HCT116 (cell line): ENCODE measurements around the gene SRPK2. TPM values are rescaled to one million over a fixed set of nuclear protein-coding genes. Genes with fewer than 3 reads are reported as not detected.
A peak's percentile ranks its signal among the peaks of the same experiment; 100 is the strongest.

ENCODE experiments used
- ATAC-seq: fragments of 200-7000 bp; cut with Tn5 transposase; 2 replicates; pipeline ENCODE4 v1.9.1; 2020; ENCODE audit warnings: mild to moderate bottlenecking, moderate library complexity
- BruUV-seq: library from RNA; stranded (reverse); fragments of 400-500 nt; replicated peaks from 2 replicates; lab custom pipeline; 2021; lab: Mats Ljungman, UMichigan
- CTCF ChIA-PET: fragments of 300-600 bp; sonication (Branson Sonifier 250); formaldehyde crosslinking; loops from one replicate; lab custom pipeline; 2021; ENCODE audit warnings: antibody characterized with exemption; lab: Charles Lee
- POLR2A ChIA-PET: fragments of 300-600, 350-600 bp; sonication (Branson Sonifier 250); formaldehyde crosslinking; loops from one replicate; lab custom pipeline; 2021; ENCODE audit warnings: antibody characterized with exemption; lab: Charles Lee
- RAD21 ChIA-PET, 2 experiments: fragments of 300-600 bp; sonication (Branson Sonifier 250); formaldehyde crosslinking; loops; one replicate each; lab custom pipeline; 2023; ENCODE audit warnings: low total read pairs in 2 of 2; ENCODE audit not compliant: uncharacterized antibody in 2 of 2, unreplicated experiment in 2 of 2, low non-redundant PET in 1 of 2; lab: Charles Lee
- DNase-seq: peaks from one replicate; pipeline ENCODE4 v3.0.0-alpha.2; 2010; ENCODE audit warnings: low read depth, low spot score
- H2AFZ ChIP-seq: fragments of 200-600 bp; shearing (Covaris generic), sonication (generic); 2 replicates; pipeline ENCODE4 v1.6.1; 2017; ENCODE audit warnings: low read depth, mixed run types, mixed read lengths, antibody characterized with exemption, low read length; ENCODE audit not compliant: poor library complexity, severe bottlenecking
- H3K27ac ChIP-seq: 2 replicates; pipeline ENCODE4 v1.5.1; 2012; ENCODE audit warnings: low read depth, low read length
- H3K27me3 ChIP-seq: fragments of 200-600 bp; sonication (generic); 2 replicates; pipeline ENCODE4 v1.6.1; 2016; ENCODE audit warnings: mixed run types, low read length, mixed read lengths; ENCODE audit not compliant: insufficient read depth
- H3K36me3 ChIP-seq, 2 experiments: fragments of 200-500 bp in 1 of 2; fragments of 200-600 bp in 1 of 2; sonication (Bioruptor generic) in 1 of 2; sonication (generic) in 1 of 2; 2 replicates each; pipeline versions ENCODE4 v1.5.1 to v1.6.1; 2014 to 2016; ENCODE audit warnings: low read length in 2 of 2, inconsistent platforms in 1 of 2, mixed read lengths in 1 of 2, mixed run types in 1 of 2; ENCODE audit not compliant: insufficient read depth in 2 of 2, control insufficient read depth in 1 of 2
- H3K4me1 ChIP-seq, 2 experiments: fragments of 200-600 bp in 1 of 2; sonication (generic) in 1 of 2; 2 replicates each; pipeline versions ENCODE4 v1.5.1 to v1.6.1; 2012 to 2017; ENCODE audit warnings: low read length in 2 of 2, inconsistent platforms in 1 of 2, mild to moderate bottlenecking in 1 of 2, mixed read lengths in 1 of 2, mixed run types in 1 of 2, moderate library complexity in 1 of 2; ENCODE audit not compliant: insufficient read depth in 2 of 2, control insufficient read depth in 1 of 2
- H3K4me2 ChIP-seq: fragments of 200-600 bp; sonication (generic); 2 replicates; pipeline ENCODE4 v1.6.1; 2017; ENCODE audit warnings: mixed run types, low read length, mixed read lengths
- H3K4me3 ChIP-seq, 2 experiments: fragments of 200-600 bp in 1 of 2; sonication (generic) in 1 of 2; replicated peaks in 1 of 2; 2 replicates each; pipeline ENCODE4 v1.5.1; 2011 to 2016; ENCODE audit warnings: low read length in 2 of 2, control low read depth in 1 of 2, low read depth in 1 of 2, mild to moderate bottlenecking in 1 of 2, mixed read lengths in 1 of 2, mixed run types in 1 of 2
- H3K79me2 ChIP-seq: fragments of 200-600 bp; sonication (generic); 2 replicates; pipeline ENCODE4 v1.6.1; 2017; ENCODE audit warnings: mild to moderate bottlenecking, mixed run types, low read length, moderate library complexity, mixed read lengths; ENCODE audit not compliant: insufficient read depth
- H3K9ac ChIP-seq: fragments of 200-600 bp; sonication (generic); 2 replicates; pipeline ENCODE4 v1.6.1; 2016; ENCODE audit warnings: low read length, mixed read lengths
- H3K9me2 ChIP-seq: fragments of 200-600 bp; sonication (generic), shearing (Covaris generic); 2 replicates; pipeline ENCODE4 v1.6.1; 2017; ENCODE audit warnings: mixed run types, mild to moderate bottlenecking, moderate library complexity; ENCODE audit not compliant: insufficient read depth
- H3K9me3 ChIP-seq, 2 experiments: fragments of 200-500 bp in 1 of 2; fragments of 200-600 bp in 1 of 2; sonication (Bioruptor generic) in 1 of 2; sonication (generic) in 1 of 2; 2 replicates each; pipeline ENCODE4 v1.6.1; 2014 to 2017; ENCODE audit warnings: low read length in 2 of 2, mixed read lengths in 2 of 2, inconsistent platforms in 1 of 2, low read depth in 1 of 2, mild to moderate bottlenecking in 1 of 2, mixed run types in 1 of 2, moderate library complexity in 1 of 2; ENCODE audit not compliant: control insufficient read depth in 1 of 2, insufficient read depth in 1 of 2
- H4K20me1 ChIP-seq: fragments of 200-600 bp; sonication (generic), shearing (Covaris generic); 2 replicates; pipeline ENCODE4 v1.6.1; 2017; ENCODE audit warnings: mixed run types, mild to moderate bottlenecking, moderate library complexity; ENCODE audit not compliant: insufficient read depth
- CEBPB ChIP-seq: IDR thresholded peaks from 2 replicates; pipeline ENCODE4 v1.6.1; 2012; ENCODE audit warnings: low read depth
- CTCF ChIP-seq, 3 experiments: fragments of 200-600 bp in 1 of 3; sonication (generic) in 1 of 3; IDR thresholded peaks in 2 of 3; conservative IDR thresholded peaks in 1 of 3; 2 replicates each; pipeline ENCODE4 v1.5.1; 2012 to 2017; ENCODE audit warnings: low read depth in 2 of 3, low read length in 2 of 3, antibody characterized with exemption in 1 of 3, borderline replicate concordance in 1 of 3, control low read depth in 1 of 3, mild to moderate bottlenecking in 1 of 3, mixed read lengths in 1 of 3, mixed run types in 1 of 3, moderate library complexity in 1 of 3; ENCODE audit not compliant: insufficient read depth in 1 of 3
- EGR1 ChIP-seq: IDR thresholded peaks from 2 replicates; pipeline ENCODE4 v1.6.1; 2012; ENCODE audit warnings: low read depth
- ELF1 ChIP-seq: IDR thresholded peaks from 2 replicates; pipeline ENCODE4 v1.6.1; 2012; ENCODE audit warnings: low read depth, borderline replicate concordance
- EZH2 ChIP-seq: fragments of 200-600 bp; sonication (generic); IDR thresholded peaks from 2 replicates; pipeline ENCODE4 v1.6.1; 2017; ENCODE audit warnings: antibody characterized with exemption, mixed run types
- EZH2phosphoT487 ChIP-seq: fragments of 200-600 bp; IDR thresholded peaks from 2 replicates; pipeline ENCODE4 v1.6.1; 2018; ENCODE audit warnings: antibody characterized with exemption, borderline replicate concordance
- FOSL1 ChIP-seq: IDR thresholded peaks from 2 replicates; pipeline ENCODE4 v1.6.1; 2012; ENCODE audit warnings: low read depth
- JUND ChIP-seq: IDR thresholded peaks from 2 replicates; pipeline ENCODE4 v1.6.1; 2012
- POLR2A ChIP-seq: IDR thresholded peaks from 2 replicates; pipeline ENCODE4 v1.7.0; 2011; ENCODE audit warnings: borderline replicate concordance; ENCODE audit not compliant: insufficient read depth, insufficient read length; ENCODE audit errors: extremely low read depth
- POLR2AphosphoS5 ChIP-seq: IDR thresholded peaks from 2 replicates; pipeline ENCODE4 v1.6.1; 2011; ENCODE audit warnings: mild to moderate bottlenecking, low read depth, low read length, moderate library complexity
- RAD21 ChIP-seq: IDR thresholded peaks from 2 replicates; pipeline ENCODE4 v1.6.1; 2012; ENCODE audit warnings: low read depth, mild to moderate bottlenecking
- REST ChIP-seq: IDR thresholded peaks from 2 replicates; pipeline ENCODE4 v1.6.1; 2012; ENCODE audit warnings: low read depth
- SP1 ChIP-seq: IDR thresholded peaks from 2 replicates; pipeline ENCODE4 v1.6.1; 2012; ENCODE audit warnings: low read depth
- SRF ChIP-seq: IDR thresholded peaks from 2 replicates; pipeline ENCODE4 v1.6.1; 2012; ENCODE audit warnings: low read depth
- TCF7L2 ChIP-seq: IDR thresholded peaks from 2 replicates; pipeline ENCODE4 v1.7.0; 2011; ENCODE audit warnings: borderline replicate concordance, inconsistent platforms; ENCODE audit not compliant: insufficient read depth, insufficient read length; ENCODE audit errors: extremely low read depth
- YY1 ChIP-seq: IDR thresholded peaks from 2 replicates; pipeline ENCODE4 v1.6.1; 2011; ENCODE audit warnings: low read length, low read depth, moderate library complexity, mild to moderate bottlenecking; ENCODE audit not compliant: insufficient replicate concordance; ENCODE audit errors: extremely low read depth
- ZFX ChIP-seq: fragments of 450-650 bp; IDR thresholded peaks from 2 replicates; pipeline ENCODE4 v1.6.1; 2017
- intact Hi-C: fragments of 100-400 bp; cut with micrococcal nuclease; formaldehyde crosslinking; loops from 2 replicates; pipeline ENCODE4 v1.10.0; 2022
- total RNA-seq: library from RNA; stranded (reverse); gene quantifications from one replicate; pipeline ENCODE4 v1.2.1, GENCODE V29; 2021; ENCODE audit not compliant: unreplicated experiment
- TF ChIP-seq, protein P1 (sequence below): IDR thresholded peaks from 2 replicates; pipeline ENCODE4 v1.6.1; 2011; ENCODE audit warnings: mild to moderate bottlenecking, low read length, moderate library complexity; ENCODE audit not compliant: insufficient replicate concordance; ENCODE audit errors: extremely low read depth
- TF ChIP-seq, protein P2 (sequence below): IDR thresholded peaks from 2 replicates; pipeline ENCODE4 v1.6.1; 2012

Gene SRPK2
- total RNA-seq, 1 experiment from 2014 or later, result 37.4 TPM

DNA sequence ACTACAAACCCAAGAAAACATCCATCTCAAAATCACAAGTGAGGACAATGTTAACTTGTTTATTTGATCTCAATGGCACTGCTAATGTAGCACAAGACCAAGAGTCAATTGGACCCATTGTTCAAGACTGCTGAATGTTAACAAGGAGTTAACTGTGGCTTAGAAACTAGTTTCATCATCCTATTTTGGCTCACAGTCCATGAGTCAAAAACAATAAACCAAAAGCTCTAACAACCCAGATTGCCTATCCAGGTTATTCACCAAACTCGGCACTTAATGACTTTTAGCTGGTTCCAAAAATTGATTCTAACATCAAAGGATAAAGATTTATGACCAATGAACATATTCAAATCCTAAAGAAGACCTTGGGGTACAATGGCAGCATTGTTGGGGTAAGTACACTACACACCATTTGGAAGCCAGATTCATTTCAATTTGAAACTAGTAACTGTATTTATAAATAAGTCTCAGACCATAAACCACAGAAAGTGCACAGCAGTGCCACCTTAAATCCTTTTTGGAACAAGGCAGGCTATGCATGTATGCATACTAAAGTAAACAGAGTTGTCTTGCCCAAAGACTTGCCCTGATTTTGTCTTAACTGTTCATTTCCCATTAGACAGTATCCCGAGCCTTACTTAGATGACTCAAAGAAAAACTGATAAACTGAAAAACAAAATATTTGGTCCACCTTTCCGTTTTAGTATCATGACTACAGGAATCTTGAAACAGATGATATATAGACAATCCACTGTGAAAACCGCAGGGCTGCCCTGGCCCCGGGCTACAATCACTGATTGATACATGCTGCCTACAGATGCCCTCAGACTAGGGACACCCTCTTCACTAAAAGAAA is 84.5 kb downstream of the SRPK2 start:
- RAD21 ChIA-PET, result no interaction called here
- no peaks in the 10 kb centered on the region for H3K36me3 ChIP-seq
- peak; percentile 73 for ATAC-seq
- peaks cover 5 to 12% of the 10 kb centered on the region in 2 experiments; a peak in 2 of 4 replicates for H3K4me1 ChIP-seq
- no peak overlapping the region for H2AFZ ChIP-seq
- CTCF ChIA-PET, result no interaction called here
- POLR2A ChIA-PET, result no interaction called here
- peaks cover 31% of the 10 kb centered on the region for H3K79me2 ChIP-seq
- H3K4me2 ChIP-seq, result no peak overlapping the region
- no peaks in the 10 kb centered on the region for H4K20me1 ChIP-seq
- intact Hi-C loops, result no loop called here
- no peaks in the 10 kb centered on the region for H3K27me3 ChIP-seq
- H3K9me3 ChIP-seq, result no peaks in the 10 kb centered on the region
- H3K4me3 ChIP-seq, result no peak overlapping the region
- H3K9ac ChIP-seq, result no peak overlapping the region
- no TSS peak for BruUV-seq
- peak; percentile 56 for DNase-seq
- no peaks in the 10 kb centered on the region for H3K9me2 ChIP-seq
- H3K27ac ChIP-seq, result peak overlapping the region; percentile 4; the same call in 1 of the 2 replicates
- TF ChIP-seq SRF (no peak), EGR1 (no peak), POLR2A (no peak), EZH2phosphoT487 (no peak), CTCF (IDR thresholded peaks at IDR 0.05 in 2 of 3, conservative IDR thresholded peaks at IDR 0.05 in 1 of 3; ENCODE audit: borderline replicate concordance in 1 of 3, insufficient read depth in 1 of 3, low read depth in 2 of 3, low read length in 2 of 3) (no peak), ELF1 (no peak), YY1 (no peak), CEBPB (peak; percentile 53; the same call in 1 of the 2 replicates), FOSL1 (no peak), SP1 (peak; percentile 33; the same call in 1 of the 2 replicates), REST (no peak), ZFX (no peak), JUND (peak; percentile 18; the same call in 1 of the 2 replicates), POLR2AphosphoS5 (no peak), EZH2 (no peak), TCF7L2 (no peak), RAD21 (peak; percentile 2; the same call in 1 of the 2 replicates)
- TF ChIP-seq, protein P1, sequence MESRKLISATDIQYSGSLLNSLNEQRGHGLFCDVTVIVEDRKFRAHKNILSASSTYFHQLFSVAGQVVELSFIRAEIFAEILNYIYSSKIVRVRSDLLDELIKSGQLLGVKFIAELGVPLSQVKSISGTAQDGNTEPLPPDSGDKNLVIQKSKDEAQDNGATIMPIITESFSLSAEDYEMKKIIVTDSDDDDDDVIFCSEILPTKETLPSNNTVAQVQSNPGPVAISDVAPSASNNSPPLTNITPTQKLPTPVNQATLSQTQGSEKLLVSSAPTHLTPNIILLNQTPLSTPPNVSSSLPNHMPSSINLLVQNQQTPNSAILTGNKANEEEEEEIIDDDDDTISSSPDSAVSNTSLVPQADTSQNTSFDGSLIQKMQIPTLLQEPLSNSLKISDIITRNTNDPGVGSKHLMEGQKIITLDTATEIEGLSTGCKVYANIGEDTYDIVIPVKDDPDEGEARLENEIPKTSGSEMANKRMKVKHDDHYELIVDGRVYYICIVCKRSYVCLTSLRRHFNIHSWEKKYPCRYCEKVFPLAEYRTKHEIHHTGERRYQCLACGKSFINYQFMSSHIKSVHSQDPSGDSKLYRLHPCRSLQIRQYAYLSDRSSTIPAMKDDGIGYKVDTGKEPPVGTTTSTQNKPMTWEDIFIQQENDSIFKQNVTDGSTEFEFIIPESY, result no peak
- TF ChIP-seq, protein P2, sequence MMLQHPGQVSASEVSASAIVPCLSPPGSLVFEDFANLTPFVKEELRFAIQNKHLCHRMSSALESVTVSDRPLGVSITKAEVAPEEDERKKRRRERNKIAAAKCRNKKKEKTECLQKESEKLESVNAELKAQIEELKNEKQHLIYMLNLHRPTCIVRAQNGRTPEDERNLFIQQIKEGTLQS, result 0 out of 2 replicates have a peak, but pooled peaks have one; percentile 32
